HG03442 (cell line): ENCODE results near the gene HERPUD2.
A peak's percentile ranks its signal among the peaks of the same experiment; 100 is the strongest.
"Not testable (repeated sequence)": the region's sequence is repeated elsewhere in the genome, so short reads cannot be mapped to it uniquely, and the experiment has no call there.

ENCODE experiments used
- ATAC-seq: cut with Tn5 transposase; IDR thresholded peaks from one replicate; pipeline ENCODE4 v1.9.1; 2021; ENCODE audit warnings: mild to moderate bottlenecking, moderate library complexity; ENCODE audit not compliant: unreplicated experiment

The HERPUD2 gene

GRCh38 chr7:35681231-35682029 is 13.5 kb downstream of the HERPUD2 start:
- peak; percentile 54 for ATAC-seq

GRCh38 chr7:35680403-35681013 is 14.4 kb downstream of the HERPUD2 start:
- no peak for ATAC-seq

GRCh38 chr7:35677582-35678356 is 17.2 kb downstream of the HERPUD2 start:
- ATAC-seq = no peak

GRCh38 chr7:35676211-35676610 is 18.7 kb downstream of the HERPUD2 start:
- ATAC-seq = no peak

- ATAC-seq = no peak
Measured at GRCh38 chr7:35670856-35671569, 23.9 kb downstream of the HERPUD2 start.

GRCh38 chr7:35660411-35660810 is 34.5 kb downstream of the HERPUD2 start:
- not testable (repeated sequence) for ATAC-seq

GRCh38 chr7:35658606-35659201 is 36.2 kb downstream of the HERPUD2 start:
- peak; percentile 49 for ATAC-seq

GRCh38 chr7:35657125-35657524 is 37.8 kb downstream of the HERPUD2 start:
- ATAC-seq = no peak

GRCh38 chr7:35654558-35654957 is 40.4 kb downstream of the HERPUD2 start:
- not testable (repeated sequence) for ATAC-seq

GRCh38 chr7:35652124-35652523 is 42.8 kb downstream of the HERPUD2 start:
- no peak for ATAC-seq

GRCh38 chr7:35650751-35651150 is 44.2 kb downstream of the HERPUD2 start:
- ATAC-seq = no peak

- ATAC-seq = no peak
Measured at GRCh38 chr7:35649711-35650110, 45.2 kb downstream of the HERPUD2 start.

GRCh38 chr7:35648367-35648766 is 46.6 kb downstream of the HERPUD2 start:
- ATAC-seq = no peak

- no peak for ATAC-seq
Measured at GRCh38 chr7:35647171-35647574, 47.8 kb downstream of the HERPUD2 start.

GRCh38 chr7:35646289-35647023 is 48.5 kb downstream of the HERPUD2 start:
- ATAC-seq = no peak

GRCh38 chr7:35645691-35646090 is 49.2 kb downstream of the HERPUD2 start:
- no peak for ATAC-seq

GRCh38 chr7:35630024-35630972 is 64.6 kb downstream of the HERPUD2 start:
- no peak for ATAC-seq

GRCh38 chr7:35624299-35625186 is 70.4 kb downstream of the HERPUD2 start:
- ATAC-seq = peak; percentile 79
